ENCODE data around the gene NMU. TPM values are rescaled to one million over a fixed set of nuclear protein-coding genes. Genes with fewer than 3 reads are reported as not detected.

NMU gene
- total RNA-seq, 2 donors from 2014 or later, result not detected

DNA sequence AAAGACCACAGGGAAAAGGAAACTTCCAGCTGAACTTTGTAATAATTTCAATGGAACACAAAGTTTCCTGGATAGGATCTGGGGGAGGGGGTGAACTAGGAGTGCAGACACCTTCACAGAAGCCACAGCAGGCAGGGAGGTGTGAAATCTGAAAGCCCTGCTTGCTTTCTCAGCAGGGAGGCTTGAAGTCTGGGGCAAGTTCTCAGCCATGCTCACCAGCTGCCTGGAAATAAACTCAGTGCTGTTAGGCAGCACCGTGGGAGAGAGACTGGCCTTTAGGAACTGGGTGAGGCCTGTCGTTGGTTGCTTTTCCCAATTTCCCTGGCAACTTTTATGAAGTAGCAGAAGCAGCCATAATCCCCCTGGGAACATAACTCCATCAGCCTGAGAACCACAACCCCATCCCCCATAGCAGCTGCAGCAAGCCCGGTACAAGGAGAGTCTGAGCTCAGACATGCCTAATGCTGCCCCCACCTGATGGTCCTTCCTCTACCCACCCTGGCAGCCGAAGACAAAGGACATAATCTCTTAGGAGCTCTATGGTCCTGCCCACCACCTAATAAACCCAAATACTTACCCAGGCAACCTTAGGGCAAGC lies 39.2 kb upstream of the NMU start:
- 36 to 37% methylated on average over 4 of the region's 4 CpGs for WGBS, 2 donors
- no peaks in the 10 kb centered on the region for H3K36me3 ChIP-seq (replicated peaks in 1 of 2; ENCODE audit: insufficient read depth in 1 of 2, low read depth in 2 of 2)
- intact Hi-C loops (cut with DNase I), result no loop called here
- no peak for ATAC-seq
- H3K9me3 ChIP-seq, result no peaks in the 10 kb centered on the region
- no peaks in the 10 kb centered on the region for H3K27me3 ChIP-seq
- TF ChIP-seq, protein P1, sequence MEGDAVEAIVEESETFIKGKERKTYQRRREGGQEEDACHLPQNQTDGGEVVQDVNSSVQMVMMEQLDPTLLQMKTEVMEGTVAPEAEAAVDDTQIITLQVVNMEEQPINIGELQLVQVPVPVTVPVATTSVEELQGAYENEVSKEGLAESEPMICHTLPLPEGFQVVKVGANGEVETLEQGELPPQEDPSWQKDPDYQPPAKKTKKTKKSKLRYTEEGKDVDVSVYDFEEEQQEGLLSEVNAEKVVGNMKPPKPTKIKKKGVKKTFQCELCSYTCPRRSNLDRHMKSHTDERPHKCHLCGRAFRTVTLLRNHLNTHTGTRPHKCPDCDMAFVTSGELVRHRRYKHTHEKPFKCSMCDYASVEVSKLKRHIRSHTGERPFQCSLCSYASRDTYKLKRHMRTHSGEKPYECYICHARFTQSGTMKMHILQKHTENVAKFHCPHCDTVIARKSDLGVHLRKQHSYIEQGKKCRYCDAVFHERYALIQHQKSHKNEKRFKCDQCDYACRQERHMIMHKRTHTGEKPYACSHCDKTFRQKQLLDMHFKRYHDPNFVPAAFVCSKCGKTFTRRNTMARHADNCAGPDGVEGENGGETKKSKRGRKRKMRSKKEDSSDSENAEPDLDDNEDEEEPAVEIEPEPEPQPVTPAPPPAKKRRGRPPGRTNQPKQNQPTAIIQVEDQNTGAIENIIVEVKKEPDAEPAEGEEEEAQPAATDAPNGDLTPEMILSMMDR (IDR thresholded peaks at IDR 0.05), result no peak
- no peak for TF ChIP-seq POLR2A (IDR thresholded peaks at IDR 0.05)
- no peaks in the 10 kb centered on the region for H3K4me1 ChIP-seq
- DNase-seq, result no peak
- H3K4me3 ChIP-seq, result no peak overlapping the region
- H3K27ac ChIP-seq, result no peak overlapping the region

DNA sequence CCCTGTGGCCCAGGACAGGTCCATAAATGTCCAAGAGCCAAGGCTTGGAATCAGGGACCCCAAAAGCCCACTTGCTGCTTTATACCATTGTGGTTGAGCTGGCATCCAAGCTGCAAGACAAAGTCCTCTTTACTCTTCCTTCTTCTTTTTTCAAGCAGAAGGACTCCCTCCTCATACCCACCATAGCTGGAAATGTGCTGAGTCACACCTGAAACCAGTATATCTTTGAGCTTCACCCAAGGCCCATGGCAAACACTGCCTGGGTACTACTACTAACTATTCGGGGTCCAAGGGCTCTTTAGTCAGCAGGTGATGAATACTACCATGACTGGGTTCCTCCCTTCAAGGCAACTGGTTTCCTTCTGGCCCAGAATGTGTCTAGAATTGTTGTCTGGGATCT lies 37.3 kb upstream of the NMU start:
- no peaks in the 10 kb centered on the region for H3K36me3 ChIP-seq (replicated peaks in 1 of 2; ENCODE audit: insufficient read depth in 1 of 2, low read depth in 2 of 2)
- no peak overlapping the region for H3K4me3 ChIP-seq
- no peaks in the 10 kb centered on the region for H3K4me1 ChIP-seq
- intact Hi-C loops (cut with DNase I), result no loop called here
- WGBS, 2 donors, result 63 to 83% methylated on average over 1 of the region's 1 CpG
- no peak for TF ChIP-seq POLR2A (IDR thresholded peaks at IDR 0.05)
- TF ChIP-seq, protein P1 (IDR thresholded peaks at IDR 0.05), result no peak
- no peak overlapping the region for H3K27ac ChIP-seq
- H3K27me3 ChIP-seq, result no peaks in the 10 kb centered on the region
- no peak for ATAC-seq
- H3K9me3 ChIP-seq, result no peaks in the 10 kb centered on the region
- no peak for DNase-seq

DNA sequence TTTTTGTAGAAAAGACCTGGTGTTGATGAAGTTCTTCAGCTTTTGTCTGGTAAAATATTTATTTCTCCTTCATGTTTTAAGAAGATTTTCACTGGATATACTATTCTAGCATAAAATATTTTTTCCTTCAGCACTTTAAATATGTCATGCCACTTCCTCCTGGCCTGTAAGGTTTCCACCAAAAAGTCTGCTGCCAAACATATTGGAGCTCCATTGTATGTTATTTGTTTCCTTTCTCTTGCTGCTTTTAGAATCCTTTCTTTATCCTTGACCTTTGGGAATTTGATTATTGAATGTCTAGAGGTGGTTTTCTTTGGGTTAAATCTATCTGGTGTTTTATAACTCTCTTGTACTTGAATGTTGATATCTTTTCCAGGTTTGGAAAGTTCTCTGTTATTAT lies 35.6 kb upstream of the NMU start:
- H3K4me1 ChIP-seq, result no peaks in the 10 kb centered on the region
- no peaks in the 10 kb centered on the region for H3K9me3 ChIP-seq
- H3K36me3 ChIP-seq (replicated peaks in 1 of 2; ENCODE audit: insufficient read depth in 1 of 2, low read depth in 2 of 2), result no peaks in the 10 kb centered on the region
- intact Hi-C loops (cut with DNase I), result no loop called here
- no peaks in the 10 kb centered on the region for H3K27me3 ChIP-seq
- H3K4me3 ChIP-seq, result no peak overlapping the region
- H3K27ac ChIP-seq, result no peak overlapping the region
- DNase-seq (no peak), ATAC-seq (no peak)
- TF ChIP-seq POLR2A (IDR thresholded peaks at IDR 0.05), result no peak
- TF ChIP-seq, protein P1 (IDR thresholded peaks at IDR 0.05), result no peak

DNA sequence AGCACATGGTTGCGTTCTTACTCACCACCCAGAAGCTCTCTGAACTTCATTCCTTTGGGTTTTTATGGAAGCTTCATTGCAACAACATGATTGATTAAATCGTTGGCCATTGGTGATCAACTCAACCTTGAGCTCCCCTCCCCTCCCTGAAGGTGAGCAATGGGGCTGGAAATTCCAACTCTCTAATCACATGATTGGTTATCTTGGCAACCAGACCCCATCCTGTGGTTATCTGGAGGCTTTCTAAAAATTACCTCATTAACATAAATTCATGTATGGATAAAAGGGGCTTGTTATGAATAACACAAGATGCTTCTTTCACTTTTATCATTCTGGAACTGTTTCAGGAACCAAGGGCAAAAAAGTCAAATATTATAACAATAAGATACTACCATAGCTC lies 34.6 kb upstream of the NMU start:
- 48 to 83% methylated on average over 2 of the region's 2 CpGs for WGBS, 2 donors
- DNase-seq, result no peak
- no peak for ATAC-seq

DNA sequence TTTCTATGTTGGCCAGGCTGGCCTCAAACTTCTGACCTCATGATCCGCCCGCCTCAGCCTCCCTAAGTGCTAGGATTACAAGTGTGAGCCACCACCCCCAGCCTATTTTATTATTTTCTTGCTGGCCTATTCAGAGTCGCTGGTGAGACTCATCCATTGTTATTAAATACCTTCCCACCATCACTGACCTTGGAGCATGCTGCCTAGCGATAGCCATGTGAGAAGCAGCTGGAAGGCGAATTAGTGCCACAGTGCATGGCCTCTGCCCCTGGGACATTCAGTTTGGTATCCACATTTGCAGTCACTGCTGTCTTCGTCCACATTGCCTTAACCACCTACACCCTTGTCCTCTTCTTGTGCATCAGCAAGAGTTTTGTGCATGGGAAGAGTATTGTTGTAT lies 32.4 kb upstream of the NMU start:
- ATAC-seq, result no peak
- Histone ChIP-seq H3K4me3 (no peak overlapping the region), H3K4me1 (no peaks in the 10 kb centered on the region), H3K36me3 (replicated peaks in 1 of 2; ENCODE audit: insufficient read depth in 1 of 2, low read depth in 2 of 2) (no peaks in the 10 kb centered on the region), H3K27me3 (no peaks in the 10 kb centered on the region), H3K27ac (no peak overlapping the region), H3K9me3 (no peaks in the 10 kb centered on the region)
- DNase-seq, result no peak
- WGBS, 2 donors, result 66 to 72% methylated on average over 6 of the region's 6 CpGs
- intact Hi-C loops (cut with DNase I), result no loop called here
- TF ChIP-seq POLR2A (IDR thresholded peaks at IDR 0.05), result no peak
- TF ChIP-seq, protein P1 (IDR thresholded peaks at IDR 0.05), result no peak

More for the DNA sequence above, 34.6 kb upstream of the NMU start:
- Histone ChIP-seq H3K27me3 (no peaks in the 10 kb centered on the region), H3K4me3 (no peak overlapping the region), H3K27ac (no peak overlapping the region), H3K4me1 (no peaks in the 10 kb centered on the region), H3K36me3 (replicated peaks in 1 of 2; ENCODE audit: insufficient read depth in 1 of 2, low read depth in 2 of 2) (no peaks in the 10 kb centered on the region), H3K9me3 (no peaks in the 10 kb centered on the region)
- TF ChIP-seq, protein P1 (IDR thresholded peaks at IDR 0.05), result no peak
- no peak for TF ChIP-seq POLR2A (IDR thresholded peaks at IDR 0.05)
- intact Hi-C loops (cut with DNase I), result no loop called here
